ENCODE measurements around the gene DOCK1.
"Not testable (repeated sequence)": the region's sequence is repeated elsewhere in the genome, so short reads cannot be mapped to it uniquely, and the experiment has no call there.

The DOCK1 gene

DNA sequence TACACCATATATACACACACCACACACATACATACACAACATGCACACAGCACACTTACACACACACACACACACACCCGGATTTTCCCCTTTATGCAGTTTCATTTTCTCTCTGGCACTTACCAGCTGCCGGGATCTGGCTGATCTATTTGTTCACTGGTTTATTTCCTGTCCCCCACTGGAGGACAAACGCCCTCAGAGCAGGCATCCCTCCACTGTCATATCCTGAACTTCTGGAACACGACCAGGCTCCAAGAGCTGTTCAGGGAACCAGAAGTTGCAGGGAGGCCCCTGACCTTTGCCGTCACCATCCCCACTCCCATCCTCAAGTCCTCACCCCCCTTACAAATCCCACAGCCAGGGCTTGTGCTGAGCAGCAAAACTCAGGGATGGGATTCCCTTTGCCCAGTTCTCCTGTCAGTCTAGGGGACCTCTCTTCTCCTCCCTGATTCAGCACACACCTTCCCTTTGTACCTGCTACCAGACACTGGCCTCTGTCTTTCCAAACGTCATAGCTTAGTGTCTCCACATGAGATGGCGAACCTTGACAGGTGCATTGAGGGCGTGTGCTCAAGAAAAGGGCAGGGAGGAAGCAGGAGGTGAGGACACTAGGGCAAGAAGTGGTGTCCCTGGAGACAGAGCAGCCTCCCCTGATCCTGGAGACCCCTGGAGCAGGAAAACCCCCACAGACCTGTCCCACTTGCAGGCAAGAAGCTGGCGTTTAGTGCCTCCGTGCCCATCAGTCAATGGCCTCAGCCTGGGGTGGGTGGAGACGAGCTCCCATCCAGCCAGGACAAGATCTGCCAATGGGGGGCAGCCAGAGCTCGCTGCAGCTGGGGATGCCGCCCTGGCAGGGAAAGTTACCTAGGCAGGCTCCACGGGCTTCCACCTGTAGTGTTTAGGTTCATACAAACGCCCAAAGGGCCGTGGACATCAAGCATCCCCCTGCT lies 12.7 kb upstream of the DOCK1 start:
- DNase-seq (ENCODE audit: low read depth): no peak
- no peak overlapping the region for H3K4me3 ChIP-seq (ENCODE audit: low read depth, low read length)
- TF ChIP-seq, protein P1, sequence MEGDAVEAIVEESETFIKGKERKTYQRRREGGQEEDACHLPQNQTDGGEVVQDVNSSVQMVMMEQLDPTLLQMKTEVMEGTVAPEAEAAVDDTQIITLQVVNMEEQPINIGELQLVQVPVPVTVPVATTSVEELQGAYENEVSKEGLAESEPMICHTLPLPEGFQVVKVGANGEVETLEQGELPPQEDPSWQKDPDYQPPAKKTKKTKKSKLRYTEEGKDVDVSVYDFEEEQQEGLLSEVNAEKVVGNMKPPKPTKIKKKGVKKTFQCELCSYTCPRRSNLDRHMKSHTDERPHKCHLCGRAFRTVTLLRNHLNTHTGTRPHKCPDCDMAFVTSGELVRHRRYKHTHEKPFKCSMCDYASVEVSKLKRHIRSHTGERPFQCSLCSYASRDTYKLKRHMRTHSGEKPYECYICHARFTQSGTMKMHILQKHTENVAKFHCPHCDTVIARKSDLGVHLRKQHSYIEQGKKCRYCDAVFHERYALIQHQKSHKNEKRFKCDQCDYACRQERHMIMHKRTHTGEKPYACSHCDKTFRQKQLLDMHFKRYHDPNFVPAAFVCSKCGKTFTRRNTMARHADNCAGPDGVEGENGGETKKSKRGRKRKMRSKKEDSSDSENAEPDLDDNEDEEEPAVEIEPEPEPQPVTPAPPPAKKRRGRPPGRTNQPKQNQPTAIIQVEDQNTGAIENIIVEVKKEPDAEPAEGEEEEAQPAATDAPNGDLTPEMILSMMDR (IDR thresholded peaks at IDR 0.05; ENCODE audit: low read depth, low read length, missing control alignments): no peak

DNA sequence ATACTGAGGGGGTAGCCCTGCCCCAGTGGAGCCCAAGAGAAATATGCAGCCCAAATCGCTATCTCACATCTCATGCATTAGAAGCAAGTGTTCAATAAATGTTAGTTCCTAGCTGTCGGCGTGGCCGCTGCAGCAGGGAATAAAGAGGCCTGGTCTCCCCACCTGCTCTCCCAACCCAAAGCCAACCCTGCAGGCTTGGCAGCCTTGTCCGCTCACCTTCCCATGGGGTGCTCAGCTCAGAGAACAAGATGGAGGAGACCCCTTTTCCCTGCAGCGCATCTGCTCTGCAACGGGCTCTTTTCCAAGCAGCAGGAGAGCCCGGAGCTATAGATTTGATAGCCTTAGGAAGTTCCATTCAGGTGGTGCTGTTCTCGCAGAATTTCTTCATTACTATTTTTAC lies 12.0 kb upstream of the DOCK1 start:
- TF ChIP-seq, protein P1 (IDR thresholded peaks at IDR 0.05; ENCODE audit: low read depth, low read length, missing control alignments): no peak

DNA sequence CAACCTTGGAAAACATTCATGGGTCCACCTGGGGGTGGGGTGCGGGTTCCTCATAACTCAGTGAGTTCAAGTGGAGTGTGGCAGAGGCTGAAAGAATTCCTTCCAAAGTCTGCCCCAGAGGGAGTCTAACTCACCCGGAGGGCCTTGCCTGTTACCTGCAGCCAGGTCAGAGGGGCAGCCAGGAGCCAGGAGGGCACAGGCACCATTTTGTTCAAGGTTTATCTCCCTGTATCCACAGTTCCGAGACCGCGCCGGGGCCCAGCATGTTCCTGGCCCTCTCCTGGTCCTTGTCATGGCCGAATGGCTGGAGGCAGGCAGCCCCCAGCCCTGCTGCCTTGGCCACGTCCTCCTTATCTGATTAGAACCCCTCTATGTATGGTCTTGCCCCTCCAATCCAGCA lies 11.4 kb upstream of the DOCK1 start:
- TF ChIP-seq, protein P1 (IDR thresholded peaks at IDR 0.05; ENCODE audit: low read depth, low read length, missing control alignments): no peak
- H3K4me3 ChIP-seq (ENCODE audit: low read depth, low read length): no peak overlapping the region
- no peak for DNase-seq (ENCODE audit: low read depth)

More for the DNA sequence above, 12.0 kb upstream of the DOCK1 start:
- H3K4me3 ChIP-seq (ENCODE audit: low read depth, low read length): no peak overlapping the region
- DNase-seq (ENCODE audit: low read depth): no peak

DNA sequence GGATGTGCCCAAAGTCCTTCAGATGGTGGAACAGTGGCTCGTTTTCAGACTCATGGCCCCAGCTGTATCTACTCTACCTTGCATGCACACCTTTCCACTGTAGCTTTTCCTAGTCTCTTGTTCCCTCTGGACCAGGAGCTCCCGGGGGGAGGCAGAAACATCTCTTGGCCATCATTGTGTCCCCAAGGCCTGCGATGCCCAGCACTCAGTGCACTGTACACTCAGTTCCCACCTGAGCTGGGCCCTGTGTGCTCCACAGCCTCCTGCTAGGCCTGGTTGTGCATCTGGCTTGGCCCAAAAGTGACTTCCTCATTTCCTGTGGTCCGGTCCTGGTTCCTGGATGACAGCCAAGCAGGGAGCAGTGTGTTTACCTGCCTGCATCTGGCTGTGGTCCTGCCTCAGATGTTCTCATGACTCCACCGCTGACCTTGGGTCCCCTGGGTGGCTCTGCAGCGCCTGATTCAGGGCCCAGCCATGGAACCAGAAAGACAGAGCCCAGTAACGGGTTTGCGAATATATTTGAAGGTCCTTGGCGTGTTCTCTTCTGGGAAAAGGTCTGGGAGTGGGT lies 9.9 kb upstream of the DOCK1 start:
- TF ChIP-seq, protein P1 (IDR thresholded peaks at IDR 0.05; ENCODE audit: low read depth, low read length, missing control alignments): no peak
- H3K4me3 ChIP-seq (ENCODE audit: low read depth, low read length): no peak overlapping the region
- no peak for DNase-seq (ENCODE audit: low read depth)

DNA sequence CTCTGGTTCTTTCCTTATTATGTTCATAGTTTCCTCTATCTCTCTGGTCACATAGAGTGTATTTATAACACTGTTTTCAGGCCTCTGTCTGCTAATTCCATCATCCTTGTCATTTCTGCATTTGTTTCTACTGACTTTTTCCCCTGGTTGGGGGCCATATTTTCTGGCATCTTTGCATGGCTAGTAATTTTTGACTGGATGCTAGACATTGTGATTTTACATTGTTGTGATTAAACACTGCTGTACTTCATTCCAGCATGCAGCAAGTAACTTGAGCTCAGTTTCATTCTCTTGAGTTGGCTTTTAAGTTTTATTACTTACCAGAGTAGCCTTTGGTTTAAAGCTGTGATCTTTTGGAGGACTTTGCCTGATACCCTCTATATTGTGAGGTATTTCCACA lies 6.8 kb upstream of the DOCK1 start:
- H3K4me3 ChIP-seq (ENCODE audit: low read depth, low read length): no peak overlapping the region
- TF ChIP-seq, protein P1 (IDR thresholded peaks at IDR 0.05; ENCODE audit: low read depth, low read length, missing control alignments): no peak
- DNase-seq (ENCODE audit: low read depth): no peak

DNA sequence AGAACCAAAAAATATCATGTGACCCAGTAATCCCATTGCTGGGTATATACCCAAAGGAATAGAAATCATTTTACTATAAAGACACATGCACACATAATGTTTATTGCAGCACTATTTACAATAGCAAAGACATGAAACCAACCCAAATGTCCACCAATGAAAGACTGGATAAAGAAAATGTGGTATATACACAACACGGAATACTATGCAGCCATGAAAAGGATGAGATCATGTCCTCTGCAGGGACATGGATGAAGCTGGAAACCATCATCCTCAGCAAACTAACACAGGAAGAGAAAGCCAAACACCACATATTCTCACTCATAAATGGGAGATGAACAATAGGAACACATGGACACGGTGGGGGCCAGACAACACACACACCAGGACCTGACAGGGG lies 5.7 kb upstream of the DOCK1 start:
- not testable (repeated sequence) for H3K4me3 ChIP-seq (ENCODE audit: low read depth, low read length); DNase-seq (ENCODE audit: low read depth)

DNA sequence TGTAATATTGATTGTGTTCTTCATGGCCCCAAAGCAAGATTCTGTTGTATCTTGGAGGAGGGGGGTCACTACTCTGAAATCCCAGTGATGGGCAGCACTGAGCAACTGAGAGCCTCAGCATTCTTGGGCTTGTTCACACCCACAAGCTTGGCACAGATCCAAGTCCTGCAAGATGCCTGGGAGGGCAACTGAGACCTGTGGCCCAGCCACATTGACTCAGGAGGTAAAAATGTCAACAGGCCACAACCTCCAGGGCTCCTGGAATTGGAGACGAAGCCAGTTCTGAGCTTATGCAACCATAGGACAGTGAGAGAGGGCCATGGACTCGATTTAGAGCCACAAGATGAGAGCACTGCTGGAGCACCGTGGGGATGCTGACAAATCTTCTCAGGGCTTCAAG lies 3.1 kb upstream of the DOCK1 start:
- DNase-seq (ENCODE audit: low read depth): no peak
- no peak overlapping the region for H3K4me3 ChIP-seq (ENCODE audit: low read depth, low read length)
- TF ChIP-seq, protein P1 (IDR thresholded peaks at IDR 0.05; ENCODE audit: low read depth, low read length, missing control alignments): no peak
